NCI-H774 (cell line): ENCODE data around the gene GPR108.
"Not testable (repeated sequence)": the region's sequence is repeated elsewhere in the genome, so short reads cannot be mapped to it uniquely, and the experiment has no call there.

Source experiments
- DNase-seq: peaks from one replicate; lab custom pipeline; 2025; lab: John Stamatoyannopoulos, UW

The GPR108 gene

DNA sequence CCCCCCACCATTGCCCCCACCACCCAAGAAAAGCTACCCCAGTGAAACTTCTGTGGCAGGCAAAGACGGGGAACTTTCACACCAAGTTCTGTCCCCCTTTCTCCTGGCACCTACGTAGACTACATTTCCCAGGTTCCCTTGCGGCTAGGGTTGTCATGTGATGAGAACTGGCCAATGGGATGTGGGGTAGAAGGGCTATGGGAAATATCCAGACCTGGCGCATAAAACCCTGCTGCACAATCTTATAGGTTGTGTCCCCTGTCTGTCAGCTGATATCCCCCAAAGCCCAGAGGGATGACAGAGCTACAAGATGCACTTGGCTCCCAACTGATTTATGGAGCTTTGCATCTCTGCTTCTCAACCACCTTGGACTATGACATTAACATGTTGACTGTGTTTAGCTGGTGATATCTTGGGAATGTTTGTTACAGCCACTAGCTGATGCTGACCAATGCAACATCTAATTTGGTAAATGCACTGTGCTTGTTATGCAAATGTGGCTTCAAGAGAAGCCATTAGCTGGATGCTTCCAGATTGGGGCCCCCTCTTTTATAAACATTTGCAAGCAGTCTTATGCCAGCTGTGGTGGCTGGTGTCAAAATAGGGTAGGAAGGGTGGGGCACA, 23.8 kb upstream of the GPR108 start:
- no peak for DNase-seq

DNA sequence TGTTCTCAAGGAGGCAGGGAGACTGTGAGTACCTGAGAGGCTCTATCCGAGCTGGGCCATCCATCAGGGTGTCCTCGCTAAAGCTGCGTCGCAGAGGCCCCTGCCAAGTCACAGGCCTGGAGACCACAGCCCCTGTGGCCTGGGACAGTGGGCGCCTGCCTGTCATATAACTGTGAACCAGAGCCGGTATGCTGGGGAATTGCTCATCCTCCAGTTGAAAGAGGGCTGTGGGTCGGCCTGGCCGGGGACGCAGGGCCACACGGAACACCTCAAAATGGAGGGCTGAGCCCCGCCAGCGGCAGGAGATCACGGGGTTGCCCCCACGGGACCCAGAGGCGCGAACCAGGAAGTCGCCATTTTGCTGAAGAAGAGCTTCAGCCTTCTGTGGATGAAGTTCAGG, 23.2 kb upstream of the GPR108 start:
- no peak for DNase-seq

DNA sequence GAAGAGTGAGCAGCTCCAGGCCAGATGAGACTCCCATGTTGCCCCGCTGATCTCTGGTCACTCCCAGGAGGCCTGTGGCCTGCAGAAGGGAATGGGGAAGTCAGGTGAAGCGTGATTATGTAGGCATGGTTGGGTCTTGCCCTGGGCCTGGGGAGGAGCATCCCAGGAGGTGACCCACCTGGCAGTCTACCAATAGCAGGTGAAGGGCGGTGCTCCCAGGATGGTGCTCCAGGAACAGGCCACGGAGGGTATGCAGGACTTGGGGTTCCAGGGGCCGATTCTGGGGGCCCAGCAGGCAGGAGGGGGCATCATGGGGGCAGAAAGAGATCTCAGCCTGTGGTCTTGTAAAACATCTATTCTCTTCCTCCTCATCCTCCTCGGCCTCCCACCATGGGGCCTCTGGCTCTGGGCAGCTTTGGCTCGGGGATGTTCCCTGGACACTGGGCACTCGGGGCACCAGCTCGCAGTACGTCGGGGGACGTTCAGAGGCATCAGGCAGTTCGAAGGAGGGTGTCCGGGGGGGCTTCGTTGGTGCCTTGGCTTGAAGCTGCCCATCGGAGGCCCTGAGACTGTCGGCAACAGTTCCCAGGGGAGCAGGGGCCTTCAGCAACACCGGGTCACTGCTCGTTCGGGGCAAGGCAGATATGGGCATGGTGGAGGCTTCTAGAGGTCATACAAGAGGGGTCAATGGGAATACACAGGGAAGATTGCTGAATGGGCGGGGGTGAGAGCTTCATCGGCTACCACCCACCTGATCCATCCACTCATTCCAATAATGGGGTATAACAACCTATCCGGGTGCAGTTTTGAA, 17.5 kb upstream of the GPR108 start:
- DNase-seq, result no peak

DNA sequence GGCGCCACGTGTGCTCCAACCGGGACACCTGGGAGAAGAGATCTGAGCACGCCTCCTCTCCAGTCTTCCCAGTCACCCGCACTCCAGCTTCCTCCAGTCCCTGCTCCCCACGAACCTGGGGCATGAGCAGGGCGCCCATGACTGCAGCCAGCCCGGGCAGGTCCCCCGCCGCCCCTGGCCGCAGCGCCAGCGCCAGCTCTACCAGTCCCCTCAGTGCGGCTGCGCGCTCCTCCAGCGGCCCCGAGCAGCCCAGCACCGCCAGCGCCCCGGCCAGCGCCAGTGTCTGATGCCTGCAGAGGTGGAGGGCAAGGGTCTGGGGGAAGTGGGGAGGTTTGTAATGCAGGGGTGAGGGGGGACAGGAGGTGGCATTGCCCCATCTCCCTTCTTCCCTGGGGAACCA, 16.8 kb upstream of the GPR108 start:
- DNase-seq, result no peak

DNA sequence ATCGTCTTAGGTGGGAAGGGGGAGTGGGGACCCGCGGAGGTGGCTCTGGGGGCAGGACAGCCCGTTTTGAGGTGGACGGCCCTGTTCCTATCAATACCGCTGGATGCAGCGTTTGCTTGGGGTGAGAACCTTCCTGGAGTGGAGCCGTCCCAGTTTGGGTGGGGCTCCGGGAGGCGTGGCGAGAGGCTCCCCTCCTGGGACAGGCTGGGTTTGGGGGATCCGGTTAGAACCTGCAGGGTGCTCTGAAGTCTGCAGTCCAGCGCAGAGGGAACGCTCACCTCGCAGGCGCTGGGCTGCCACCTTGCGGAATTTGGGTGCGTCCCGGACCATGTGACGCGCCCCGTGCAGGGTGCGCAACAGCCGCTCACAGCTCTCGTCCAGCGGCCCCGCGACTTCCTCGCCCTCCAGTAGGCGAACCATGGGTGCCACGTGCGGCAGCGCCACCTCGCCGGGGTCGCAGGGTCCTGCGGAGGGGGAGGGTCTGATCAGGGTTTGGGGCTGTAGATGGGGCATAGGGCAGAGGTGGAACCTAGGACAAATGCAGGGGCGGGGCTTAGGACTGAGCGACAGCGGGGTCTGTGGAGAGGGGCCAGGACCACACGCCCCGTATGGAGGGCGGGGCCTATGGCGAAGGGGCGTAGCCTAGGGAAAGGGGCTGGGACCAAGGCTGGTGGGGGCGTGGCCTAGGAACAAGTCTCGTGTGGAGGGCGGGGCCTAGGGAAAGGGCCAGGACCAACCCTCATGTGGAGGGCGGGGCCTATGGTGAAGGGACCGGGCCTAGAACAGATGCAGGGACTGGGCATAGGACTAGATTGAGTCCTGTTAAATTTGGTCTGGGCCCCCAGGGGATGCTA, 16.0 kb upstream of the GPR108 start:
- no peak for DNase-seq

DNA sequence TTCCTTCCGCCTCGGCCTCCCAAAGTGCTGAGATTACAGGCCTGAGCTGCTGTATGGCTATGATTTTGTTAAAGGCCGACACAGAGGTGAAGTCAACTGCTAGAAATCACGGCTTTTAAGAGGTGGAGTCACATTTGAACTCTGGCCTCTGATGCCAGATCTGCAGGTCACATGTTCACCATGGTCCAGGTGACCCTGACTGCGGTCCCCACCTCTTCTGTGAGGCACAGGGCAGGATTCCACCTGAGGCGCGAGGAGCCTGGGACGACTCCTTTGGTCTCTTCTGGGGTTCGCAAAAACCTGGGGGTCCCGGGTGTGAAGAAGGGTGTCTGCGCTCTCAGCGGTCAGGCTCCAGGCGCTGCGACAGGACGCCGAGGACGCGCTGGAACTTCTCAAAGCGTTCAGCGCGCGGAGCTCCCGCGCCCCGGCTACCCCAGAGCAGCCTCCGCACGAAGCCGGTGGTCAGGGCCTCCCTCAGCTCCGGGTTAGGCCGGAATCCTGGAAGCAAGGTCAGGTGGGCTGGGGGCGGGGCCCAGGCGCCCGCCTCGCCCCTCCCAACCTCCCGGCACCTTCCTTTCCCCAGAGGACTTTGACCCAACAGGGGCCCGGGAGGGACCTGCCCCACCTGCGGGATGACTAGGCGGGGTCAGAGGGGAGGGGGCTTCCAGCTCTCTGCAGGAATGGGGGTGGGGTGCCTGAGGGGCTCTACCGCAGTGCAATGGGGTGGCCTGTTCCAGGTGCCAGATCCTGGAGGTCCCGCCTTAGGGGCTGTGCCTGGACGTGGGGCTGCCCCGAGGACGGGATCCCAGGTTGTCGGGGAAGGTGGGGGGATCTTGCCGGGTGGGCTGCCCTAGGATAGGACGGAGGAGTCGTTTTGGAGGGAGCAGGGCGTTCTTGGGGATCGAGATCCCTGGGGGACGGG, 15.1 kb upstream of the GPR108 start:
- DNase-seq, result no peak

DNA sequence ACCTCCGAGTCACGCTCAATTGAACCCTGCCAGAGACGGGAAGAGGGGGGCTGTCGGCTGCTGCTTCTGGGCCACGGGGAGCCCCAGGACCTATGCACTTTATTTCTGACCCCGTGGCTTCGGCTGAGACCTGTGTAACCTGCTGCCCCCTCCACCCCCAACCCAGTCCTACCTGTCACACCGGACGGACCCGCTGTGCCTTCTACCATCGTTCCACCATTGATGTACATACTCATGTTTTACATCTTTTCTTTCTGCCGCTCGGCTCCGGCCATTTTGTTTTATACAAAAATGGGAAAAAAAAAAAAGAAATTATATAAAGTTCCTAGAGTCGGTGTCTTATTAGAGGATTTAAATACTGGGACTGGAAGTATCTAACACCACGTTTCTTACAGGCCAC, 13.8 kb upstream of the GPR108 start:
- DNase-seq, result no peak

DNA sequence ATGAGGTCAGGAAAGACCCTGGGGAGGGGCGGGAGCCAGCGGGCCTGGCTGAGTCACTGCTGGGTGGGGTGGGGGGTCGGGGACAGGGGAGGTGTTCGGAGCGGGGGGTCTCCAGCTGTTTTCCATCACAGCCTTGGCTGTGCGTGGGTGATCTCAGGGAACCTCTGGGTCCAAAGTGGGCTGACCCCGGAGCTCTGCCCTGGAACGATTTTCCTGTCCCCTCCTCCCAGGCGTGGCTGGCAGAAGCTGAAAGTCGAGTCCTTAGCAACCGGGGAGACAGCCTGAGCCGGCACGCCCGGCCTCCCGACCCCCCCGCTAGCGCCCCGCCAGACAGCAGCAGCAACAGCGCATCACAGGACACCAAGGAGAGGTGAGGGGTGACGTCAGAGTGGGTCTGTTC, 12.7 kb upstream of the GPR108 start:
- DNase-seq, result no peak

DNA sequence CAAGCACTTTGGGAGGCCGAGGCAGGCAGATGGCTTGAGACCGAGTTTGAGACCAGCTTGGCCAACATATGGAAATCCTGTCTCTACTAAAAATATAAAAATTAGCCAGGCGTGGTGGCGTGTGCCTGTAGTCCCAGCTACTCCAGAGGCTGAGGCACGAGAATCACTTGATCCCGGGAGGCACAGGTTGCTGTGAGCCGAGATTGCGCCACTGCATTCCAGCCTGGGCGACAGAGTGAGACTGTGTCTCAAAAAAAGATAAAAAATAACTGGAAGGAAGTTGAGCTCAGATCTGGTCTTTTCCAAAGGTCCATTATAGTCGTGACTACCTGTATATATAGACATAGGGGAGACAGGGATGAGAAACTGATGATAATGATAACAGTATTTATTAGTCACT, 11.2 kb upstream of the GPR108 start:
- not testable (repeated sequence) for DNase-seq

DNA sequence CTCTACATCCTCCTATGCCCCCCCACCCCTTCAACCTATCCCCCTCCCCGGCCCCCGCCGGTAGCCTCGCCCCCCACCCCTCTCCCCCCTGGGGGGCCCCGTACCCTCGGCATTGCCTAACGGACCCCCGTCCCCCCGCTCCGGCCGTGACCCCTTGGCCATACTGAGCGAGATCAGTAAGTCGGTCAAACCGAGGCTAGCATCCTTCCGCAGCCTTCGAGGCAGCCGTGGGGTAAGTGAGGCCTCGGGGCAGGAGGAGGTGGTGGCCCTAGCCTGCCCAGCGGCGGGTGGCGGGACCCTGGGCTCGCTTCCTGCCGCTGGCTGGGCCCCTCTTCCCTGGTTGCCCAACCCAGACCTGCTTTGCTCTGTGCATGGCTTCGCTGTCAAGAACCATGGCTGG, 8.6 kb upstream of the GPR108 start:
- DNase-seq, result no peak

DNA sequence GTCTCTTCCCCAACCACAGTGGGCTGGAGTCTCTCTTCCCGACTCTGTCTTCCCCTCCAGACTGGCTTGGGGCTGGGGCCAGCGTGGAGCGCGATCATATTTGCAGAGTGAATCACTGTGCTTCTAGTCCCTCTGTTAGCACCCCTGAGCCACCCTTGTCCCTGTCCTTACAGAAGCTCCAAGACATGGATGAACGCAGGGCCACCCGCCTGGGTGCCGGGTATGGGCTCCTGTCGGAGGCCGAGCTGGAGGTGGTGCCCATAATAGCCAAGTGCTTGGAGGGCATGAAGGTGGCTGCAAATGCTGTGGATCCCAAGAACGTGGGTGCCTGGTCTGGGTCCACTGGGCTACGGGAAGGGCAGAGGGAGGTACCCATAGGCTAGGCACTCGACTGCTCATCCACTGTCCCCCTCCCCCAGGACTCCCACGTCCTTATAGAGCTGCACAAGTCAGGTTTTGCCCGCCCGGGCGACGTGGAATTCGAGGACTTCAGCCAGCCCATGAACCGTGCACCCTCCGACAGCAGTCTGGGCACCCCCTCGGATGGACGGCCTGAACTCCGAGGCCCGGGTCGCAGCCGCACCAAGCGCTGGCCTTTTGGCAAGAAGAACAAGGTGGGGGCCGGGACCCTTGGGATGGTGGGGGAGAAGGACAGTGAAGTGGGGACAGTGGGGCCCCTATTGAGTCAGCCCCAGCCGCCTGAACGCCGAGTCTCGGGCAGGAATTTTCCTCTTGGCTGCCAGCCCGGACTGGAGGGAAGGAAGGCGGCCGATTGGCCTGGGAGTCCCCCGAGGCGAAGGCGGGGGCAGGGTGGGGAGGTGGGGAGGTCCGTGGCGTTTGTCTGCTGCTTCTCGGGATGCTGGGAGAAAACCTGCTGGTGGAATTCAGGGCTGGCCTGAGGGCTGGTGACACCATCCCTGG, 7.3 kb upstream of the GPR108 start:
- DNase-seq, result no peak

DNA sequence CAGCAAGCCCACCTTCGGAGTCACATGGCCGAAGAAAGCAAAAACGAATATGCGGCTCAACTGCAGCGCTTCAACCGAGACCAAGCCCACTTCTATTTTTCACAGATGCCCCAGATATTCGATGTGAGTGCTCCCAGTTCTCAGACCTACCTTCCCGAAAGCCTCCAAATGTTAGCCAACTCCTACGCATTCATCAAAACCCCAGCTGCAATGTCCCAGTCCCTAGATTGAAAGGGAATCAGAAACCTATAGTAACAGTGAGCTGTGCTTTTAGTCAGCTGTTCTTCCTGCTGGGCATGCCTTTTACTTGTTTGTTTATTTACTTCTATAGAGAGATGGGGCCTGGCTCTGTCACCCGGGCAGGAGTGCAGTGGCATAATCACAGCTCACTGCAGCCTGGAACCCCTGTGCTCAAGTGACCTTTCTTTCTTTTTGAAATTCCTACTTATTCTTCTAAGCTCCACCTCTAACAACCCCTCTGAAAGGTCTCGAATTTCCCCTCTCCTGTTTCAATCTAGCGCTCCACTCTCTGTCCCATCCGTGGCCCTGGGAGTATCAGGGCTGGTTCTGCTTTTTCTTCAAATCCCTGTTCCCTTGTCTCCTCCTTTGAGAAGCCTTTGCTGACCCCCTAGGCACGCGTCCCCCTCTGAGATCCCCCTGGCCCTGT, 6.5 kb upstream of the GPR108 start:
- no peak for DNase-seq

DNA sequence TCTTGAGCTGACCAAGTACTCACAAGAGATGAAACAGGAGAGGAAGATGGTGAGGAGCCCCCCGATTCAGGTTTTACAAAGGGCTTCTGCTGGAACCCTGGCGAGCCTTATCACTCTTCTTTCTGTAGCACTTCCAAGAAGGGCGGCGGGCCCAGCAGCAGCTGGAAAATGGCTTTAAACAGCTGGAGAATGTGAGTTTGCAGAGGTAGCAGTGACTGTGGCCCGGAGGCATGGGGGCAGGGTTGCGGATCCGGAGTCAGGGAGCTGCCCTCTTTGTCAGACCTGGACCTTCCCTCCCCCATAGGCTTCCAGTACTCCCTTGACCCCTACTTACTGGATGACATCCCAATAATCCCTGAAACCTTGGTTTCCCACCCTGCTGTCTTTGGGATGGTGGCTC, 5.7 kb upstream of the GPR108 start:
- DNase-seq, result no peak

DNA sequence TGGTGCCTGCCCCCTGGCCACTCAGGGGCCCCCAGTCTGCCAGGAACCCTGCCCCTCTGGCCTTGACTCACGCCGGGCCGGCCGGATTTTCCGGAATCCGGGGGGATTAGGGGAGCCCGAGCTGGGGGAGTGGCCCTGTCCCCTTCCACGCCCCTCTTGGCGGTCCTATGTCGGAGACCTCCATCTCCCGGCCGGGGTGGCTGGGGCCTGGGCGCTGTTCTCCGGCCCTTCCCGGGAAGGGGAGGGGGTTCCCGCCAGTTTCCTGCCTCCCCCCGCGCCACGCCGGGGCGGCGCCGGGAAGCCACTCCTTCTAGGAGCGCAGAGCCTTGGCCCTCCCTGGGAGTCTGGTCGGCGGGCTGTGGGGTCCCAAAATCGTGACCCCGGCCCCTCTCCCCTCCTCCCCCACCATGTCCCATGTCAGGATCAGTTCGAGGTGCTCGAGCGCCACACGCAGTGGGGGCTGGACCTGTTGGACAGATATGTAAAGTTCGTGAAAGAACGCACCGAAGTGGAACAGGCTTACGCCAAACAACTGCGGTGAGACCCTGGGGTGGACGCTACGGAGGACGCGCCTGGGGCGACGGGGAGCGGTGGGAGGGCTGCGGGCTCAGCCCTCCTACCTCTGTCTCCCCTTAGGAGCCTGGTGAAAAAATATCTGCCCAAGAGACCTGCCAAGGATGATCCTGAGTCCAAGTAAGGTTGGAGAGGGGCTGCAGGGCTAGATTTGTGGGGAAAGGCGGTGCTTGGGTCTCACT, 3.4 kb upstream of the GPR108 start:
- DNase-seq, result peak; percentile 12

DNA sequence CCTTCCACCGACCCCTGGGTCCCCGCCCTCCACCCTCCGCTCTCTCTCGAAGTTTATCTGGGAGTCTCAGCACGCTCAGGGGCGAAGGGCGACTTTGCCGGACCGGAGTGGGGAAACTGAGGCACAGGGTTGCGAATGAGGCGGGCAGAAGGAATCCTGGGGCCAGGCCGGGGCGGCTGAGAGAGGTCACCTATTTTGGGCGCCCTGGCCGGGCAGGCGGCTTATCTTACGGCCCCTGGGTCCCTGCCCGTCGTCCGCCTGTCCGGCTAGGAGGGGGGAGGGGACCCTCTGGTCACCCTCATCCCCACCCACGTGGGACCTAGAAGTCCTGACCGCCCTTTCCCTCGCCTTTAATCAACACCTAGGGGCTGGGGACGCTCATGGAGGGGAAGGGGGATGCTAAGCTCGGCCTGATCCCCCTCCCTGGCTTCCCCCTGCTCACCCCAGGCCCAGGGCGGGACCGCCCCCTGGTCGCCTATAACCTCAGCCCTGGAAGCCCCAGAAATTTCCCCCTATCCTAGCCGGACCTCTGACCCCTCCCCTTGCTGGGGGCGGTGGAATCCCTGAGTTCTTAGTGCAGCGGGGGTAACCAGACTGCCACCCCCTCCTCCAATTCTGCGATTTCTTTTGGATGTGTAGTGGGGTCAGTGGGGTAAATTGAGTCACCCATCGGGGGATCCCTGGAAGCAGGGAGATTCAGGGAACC, 2.7 kb upstream of the GPR108 start:
- no peak for DNase-seq

DNA sequence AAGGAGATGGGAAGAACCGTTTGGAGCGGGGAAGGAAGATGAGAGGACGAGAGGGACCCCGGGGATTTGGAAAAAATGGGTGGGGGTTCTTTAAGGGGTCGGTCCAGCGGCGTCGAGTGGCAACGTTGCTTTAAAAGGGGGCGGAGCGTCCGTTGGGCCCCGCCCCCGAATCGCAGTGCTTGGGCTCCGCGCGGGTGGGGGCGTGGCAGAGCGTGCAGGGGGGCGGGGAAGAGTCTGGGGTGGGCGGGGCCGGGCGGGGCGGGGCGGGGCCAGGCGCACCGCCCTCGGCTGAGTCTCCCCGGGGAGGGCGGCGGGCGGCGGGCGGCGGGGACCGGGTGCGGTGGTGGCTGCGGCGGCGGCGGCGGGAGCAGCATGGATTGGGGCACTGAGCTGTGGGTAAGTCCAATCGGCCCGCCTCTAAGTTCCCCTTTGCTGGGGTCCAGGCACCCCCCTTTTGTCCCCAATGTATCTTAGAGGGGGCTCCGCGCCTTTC, 2.1 kb upstream of the GPR108 start, which contains the start of gene TRIP10:
Gene TRIP10 (plus strand): TSS at position 291 of the 493 bp plus-strand sequence. CDS start 82 bp downstream, at position 373.
- DNase-seq, result peak; percentile 59

DNA sequence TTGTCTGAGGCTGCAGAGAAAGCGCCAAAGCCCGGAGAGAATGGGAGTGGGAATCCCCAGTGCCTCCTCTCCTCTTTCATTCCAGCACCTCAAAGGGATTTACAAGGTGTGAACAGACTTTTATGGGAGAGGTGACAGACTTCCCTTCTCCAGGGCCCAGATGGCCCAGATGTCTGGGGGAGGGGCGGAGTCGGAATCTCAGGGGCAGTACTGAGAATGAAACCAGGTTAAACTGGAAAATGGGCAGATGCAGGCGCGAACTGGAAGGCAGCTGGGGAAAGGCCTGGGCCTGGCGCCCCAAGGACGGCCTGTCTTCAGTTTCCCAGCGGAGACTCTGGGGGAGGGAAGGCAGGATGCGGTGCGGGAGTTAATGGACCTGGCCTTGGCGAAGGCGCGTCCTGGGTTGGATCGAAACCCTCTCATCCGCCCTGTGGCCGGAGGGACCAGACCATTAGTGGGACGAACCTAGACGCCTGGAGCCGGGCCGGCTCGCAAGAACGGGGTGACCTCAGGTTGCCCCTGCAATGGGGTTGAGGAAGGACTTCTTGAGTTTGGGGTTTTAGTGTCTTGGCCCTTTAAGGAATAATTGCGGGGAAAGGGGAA, 1.5 kb upstream of the GPR108 start:
- peak; percentile 54 for DNase-seq
